D721Med (cell line): ENCODE results near the gene NFU1.
"Not testable (repeated sequence)": the region's sequence is repeated elsewhere in the genome, so short reads cannot be mapped to it uniquely, and the experiment has no call there.

ENCODE experiments used
- DNase-seq: peaks from one replicate; pipeline ENCODE4 v3.0.0; 2011; ENCODE audit warnings: low spot score; ENCODE audit not compliant: insufficient read length
- FAIRE-seq: peaks from 2 replicates; lab custom pipeline; 2011; peaks lifted over from hg19 to GRCh38; lab: Jason Lieb, UNC
- TF ChIP-seq, protein P1 (sequence below): IDR thresholded peaks from 2 replicates; pipeline ENCODE4 v1.5.1; 2012; ENCODE audit warnings: mild to moderate bottlenecking, control low read depth; ENCODE audit not compliant: insufficient read depth; ENCODE audit errors: missing control alignments

The NFU1 gene

DNA sequence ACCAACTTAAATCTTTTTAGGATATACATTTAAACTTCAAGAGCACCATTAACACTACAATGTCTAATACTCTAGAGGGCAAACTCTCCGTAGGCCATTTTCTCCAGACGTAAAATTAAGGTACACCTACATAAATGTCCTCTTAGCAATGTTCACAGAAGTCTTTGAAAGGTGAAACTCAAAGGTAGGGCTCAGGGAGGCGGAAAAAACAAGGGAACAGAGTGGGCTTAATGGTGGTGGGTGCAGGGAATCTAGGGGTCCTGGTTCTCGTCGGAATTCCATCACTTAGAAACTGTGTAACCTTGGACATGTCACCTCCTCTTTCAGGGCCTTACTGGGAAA lies 668 bp downstream of the NFU1 start:
- FAIRE-seq (no peak), DNase-seq (no peak)
- TF ChIP-seq, protein P1, sequence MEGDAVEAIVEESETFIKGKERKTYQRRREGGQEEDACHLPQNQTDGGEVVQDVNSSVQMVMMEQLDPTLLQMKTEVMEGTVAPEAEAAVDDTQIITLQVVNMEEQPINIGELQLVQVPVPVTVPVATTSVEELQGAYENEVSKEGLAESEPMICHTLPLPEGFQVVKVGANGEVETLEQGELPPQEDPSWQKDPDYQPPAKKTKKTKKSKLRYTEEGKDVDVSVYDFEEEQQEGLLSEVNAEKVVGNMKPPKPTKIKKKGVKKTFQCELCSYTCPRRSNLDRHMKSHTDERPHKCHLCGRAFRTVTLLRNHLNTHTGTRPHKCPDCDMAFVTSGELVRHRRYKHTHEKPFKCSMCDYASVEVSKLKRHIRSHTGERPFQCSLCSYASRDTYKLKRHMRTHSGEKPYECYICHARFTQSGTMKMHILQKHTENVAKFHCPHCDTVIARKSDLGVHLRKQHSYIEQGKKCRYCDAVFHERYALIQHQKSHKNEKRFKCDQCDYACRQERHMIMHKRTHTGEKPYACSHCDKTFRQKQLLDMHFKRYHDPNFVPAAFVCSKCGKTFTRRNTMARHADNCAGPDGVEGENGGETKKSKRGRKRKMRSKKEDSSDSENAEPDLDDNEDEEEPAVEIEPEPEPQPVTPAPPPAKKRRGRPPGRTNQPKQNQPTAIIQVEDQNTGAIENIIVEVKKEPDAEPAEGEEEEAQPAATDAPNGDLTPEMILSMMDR, result no peak

DNA sequence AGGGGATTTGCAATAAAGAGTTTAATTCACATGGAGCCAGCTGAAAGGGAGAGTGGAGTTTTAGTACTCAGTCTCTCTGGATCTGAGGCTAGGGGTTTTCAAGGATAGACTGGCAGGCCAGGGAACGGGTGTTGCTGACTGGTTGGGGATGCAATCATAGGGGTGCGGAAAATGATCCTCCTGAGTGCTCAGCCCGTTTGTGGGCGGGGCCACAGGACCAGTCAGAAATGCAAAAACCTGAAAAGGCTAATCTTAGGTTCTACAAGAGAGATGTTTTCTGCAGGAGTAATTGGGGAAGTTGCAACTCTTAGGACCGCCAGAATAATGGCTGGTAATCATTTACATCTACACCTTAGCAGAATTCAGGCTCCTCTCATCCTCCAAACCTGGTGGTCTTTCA lies 2.5 kb downstream of the NFU1 start:
- FAIRE-seq (no peak), DNase-seq (no peak)

DNA sequence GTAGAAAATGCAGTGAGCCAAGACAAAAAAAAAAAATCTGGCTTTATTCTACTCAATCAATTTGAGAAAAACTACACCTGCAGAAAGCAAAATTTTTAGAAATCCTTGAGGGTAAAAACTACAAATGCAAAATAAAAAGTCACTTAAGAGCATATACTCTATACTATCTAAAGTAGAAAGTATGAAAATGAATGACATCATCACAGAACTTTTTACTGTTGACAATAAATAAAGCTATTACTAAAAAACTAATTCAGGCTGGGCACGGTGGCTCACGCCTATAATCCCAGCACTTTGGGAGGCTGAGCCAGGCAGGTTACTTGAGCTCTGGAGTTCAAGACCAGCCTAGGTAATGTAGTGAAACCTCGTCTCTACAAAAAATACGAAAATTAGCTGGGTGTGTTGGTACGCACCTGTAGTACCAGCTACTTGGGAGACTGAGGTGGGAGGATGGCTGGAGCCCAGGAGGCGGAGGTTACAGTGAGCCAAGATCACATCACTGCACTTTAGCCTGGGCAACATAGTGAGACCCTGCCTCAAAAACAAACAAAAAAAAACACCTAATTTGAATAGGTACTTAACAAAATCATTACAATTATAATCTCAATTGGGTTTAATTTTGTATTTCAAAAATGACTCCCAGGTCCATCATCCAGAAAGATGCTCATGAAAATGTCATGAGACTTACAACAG lies 7.6 kb downstream of the NFU1 start:
- no peak for DNase-seq
- TF ChIP-seq, protein P1, result no peak
- no peak for FAIRE-seq

More for the DNA sequence above, 2.5 kb downstream of the NFU1 start:
- TF ChIP-seq, protein P1, result no peak

DNA sequence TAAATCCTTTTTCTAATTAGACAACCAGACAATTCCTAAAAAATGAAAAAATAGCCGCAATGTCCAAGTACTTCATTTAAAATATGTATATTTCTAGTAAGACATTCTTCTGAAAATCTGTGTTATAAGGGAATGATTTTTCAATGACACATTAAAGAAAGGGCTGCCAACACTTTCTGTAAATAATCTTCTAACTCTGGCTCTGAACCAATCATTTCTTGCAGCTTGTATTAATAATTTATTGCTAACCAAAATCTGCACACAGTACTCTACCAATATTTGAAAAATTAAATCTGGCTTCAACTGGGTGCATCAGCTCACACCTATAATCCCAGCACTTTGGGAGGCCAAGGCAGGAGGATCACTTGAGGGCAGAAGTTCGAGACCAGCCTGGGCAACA lies 8.3 kb downstream of the NFU1 start:
- FAIRE-seq (no peak), DNase-seq (no peak)
- TF ChIP-seq, protein P1, result no peak

DNA sequence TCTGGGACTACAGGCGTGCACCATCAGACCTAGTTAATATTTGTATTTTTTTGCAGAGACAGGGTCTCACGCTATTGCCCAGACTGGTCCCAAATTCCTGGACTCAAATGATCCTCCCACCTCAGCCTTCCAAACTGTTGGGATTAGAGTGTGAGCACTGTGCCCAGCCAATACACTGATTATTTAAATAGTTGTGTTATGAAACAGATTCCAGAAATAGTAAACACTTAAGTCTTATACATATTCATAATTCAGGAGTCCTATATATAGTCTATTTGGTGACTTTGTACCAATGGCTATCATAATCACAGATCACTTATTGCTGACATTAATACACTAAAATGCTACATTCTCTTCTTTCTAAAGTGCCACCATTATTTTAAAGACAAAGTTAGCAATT lies 12.8 kb downstream of the NFU1 start:
- DNase-seq, result no peak
- no peak for FAIRE-seq
- TF ChIP-seq, protein P1, result no peak

DNA sequence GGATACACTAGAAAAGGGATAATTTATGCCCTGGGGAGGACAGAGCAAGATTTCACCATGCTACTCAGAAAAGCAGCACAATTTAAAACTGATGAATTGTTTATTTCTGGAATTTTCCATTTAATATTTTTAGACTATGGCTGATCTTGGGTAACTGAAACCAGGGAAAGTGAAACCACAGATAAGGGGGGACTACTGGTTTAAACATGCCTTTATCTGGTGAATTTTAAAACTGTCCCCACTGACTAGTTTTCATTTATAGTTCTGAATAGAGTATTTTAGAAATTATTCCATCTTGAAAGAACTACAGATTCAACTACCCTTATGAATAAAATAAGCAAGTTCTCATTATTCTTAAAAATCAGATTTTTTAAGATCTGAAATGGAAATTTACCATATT lies 15.0 kb downstream of the NFU1 start:
- TF ChIP-seq, protein P1, result no peak
- DNase-seq (no peak), FAIRE-seq (no peak)

DNA sequence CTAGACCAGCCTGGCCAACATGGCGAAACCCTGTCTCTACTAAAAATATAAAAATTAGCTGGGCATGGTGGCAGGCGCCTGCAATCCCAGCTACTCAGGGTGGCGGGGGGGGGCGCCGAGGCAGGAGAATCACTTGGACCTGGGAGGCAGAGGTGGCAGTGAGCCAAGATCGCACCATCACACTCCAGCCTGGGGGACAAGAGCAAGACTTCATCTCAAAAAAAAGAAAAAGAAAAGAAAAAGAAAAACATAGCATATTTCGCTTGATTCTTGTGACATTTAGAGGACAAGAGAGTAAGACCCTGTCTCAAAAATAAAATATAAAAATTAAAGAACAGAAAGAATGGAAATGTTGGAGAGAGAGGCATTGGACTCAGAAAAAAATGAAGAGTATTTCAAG lies 18.1 kb downstream of the NFU1 start:
- not testable (repeated sequence) for DNase-seq, FAIRE-seq
